ENCODE data around the gene RWDD2A.

Gene RWDD2A

DNA sequence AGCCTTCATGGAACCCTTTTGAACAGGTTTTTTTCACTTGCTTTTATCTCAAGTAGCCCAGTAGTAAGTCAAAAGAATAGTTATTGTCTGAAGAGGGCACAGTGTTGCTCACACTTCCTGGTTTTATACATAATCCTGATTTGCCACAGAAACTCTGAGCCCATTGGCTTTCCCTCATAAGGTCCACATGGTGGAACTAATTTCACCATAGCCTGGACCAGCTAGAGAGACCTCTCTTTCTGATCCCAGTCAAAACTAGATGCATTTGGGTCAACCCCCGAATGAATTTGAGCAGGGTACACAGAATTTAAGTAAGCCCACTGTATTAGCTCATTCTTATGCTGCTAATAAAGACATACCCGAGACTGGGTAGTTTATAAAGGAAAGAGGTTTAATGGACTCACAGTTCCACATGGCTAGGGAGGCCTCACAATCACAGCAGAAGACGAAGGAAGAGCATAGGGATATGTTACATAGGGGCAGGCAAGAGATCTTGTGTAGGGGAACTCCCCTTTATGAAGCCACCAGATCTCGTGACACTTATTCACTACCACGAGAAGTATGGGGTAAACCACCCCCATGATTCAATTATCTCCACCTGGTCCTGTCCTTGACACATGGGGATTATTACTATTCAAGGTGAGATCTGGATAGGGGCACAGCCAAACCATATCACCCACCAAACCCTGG lies 6.2 kb downstream of the RWDD2A start:
- no peak for DNase-seq

DNA sequence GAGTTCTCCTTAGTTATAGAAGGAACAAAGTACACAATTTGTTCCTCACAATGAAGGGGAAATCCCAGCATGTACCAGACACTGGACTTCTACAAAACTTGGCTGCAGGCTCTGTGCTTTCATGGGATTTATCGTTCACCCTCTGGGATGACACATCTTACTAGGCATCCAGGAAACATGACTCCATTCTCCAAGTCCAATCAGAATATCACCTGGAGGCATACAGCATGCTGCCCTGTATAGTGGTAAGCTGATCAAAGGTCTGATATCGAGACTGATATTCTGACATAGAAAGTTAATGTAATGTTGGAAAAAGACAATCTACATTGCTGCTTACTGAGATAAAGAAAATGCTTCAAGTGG lies 6.7 kb downstream of the RWDD2A start:
- DNase-seq: no peak

DNA sequence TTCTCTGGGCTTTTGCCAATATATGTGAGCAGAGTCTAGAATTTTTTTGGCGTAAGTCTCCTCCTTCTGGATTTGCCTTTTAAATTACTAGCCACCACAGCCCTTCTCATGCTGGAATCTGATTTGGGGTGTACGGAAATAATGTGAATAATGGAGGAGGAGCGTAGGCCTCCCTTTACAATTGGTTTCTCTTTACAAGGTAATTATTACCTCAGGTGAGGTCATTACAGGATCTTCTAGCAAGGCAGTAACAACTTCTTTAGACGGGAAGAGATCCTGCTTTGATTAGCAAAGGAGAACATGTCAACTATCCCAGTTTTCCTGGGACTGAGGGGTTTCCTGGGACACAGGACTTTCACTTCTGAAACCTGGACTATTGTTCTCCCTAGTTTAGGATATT lies 8.9 kb downstream of the RWDD2A start:
- DNase-seq: no peak

DNA sequence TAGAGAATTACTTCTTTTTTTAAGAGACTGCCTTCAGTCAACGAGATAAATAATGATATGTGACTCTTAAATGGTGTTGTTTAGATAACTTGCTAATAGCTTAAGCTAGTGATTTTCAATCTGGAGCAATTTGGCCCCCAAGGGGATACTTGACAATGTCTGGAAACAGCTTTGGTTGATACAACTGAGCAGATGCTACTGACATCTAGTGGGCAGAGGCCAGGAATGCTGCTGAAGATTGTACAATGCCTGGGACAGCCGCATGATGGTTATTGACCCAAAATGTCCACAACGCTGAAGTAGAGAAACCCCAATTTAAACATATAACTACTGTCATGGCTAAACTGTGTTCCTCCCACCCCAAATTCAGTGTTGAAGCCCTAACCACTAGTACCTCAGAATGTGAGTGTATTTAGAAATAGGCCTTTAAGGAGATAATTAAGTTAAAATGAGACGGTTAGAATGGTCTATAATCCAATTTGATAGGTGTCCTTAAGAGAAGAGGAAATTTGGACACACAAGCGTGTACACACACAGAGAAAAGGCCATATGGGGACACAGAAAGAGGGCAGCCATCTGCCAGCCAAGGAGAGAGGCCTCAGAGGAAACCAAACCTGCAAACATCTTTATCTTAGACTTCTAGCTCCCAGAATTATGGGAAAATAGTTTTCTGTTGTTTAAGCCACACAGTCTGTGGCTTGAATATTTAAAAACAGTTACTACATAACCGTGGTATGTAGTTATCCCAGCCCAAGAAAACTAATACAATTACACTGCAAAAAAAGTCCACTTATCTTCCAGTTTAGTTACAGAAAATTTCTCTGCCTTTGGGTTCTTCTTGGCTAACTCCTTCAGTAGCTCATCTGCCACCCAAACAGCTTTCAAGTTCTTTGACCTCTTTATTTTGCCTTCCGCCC lies 22.2 kb downstream of the RWDD2A start:
- peak; percentile 76 for DNase-seq

DNA sequence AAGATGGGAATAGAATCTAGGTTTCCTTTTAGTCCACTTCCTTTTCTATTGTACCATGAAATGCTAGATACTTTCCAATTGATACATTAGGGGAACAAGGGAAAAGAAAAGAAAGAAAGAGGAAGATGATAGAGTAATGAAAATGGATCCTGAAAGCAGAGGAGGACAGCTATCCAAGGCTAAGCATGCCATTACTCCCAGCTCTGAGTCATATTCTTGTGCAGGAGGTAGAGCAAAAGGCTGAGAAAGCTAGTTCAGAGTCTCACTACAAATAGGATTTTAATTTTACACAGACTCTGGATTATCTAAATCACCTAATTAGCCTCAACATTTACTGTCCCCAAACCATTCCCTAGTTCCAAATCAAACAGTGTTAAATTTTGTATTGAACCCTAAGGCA lies 23.6 kb downstream of the RWDD2A start:
- no peak for DNase-seq

DNA sequence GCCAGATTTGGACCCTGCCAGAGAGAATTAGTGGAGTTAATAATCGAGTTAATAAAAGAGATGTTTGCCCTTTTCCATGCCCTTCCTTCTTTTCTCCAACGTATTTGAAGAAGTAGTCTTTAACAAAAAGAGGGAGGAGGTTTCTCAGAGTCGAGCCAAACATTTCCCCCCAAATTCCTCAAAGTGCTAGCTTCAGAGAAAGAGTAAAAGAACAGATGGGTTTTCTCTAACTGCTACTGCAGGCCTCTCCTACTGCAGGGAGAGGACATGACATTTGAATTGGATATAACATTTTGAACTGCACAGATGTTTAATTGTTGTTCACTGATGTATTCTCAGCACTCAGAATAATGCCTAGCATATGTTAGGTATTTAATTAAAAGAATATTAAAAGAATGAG lies 25.5 kb downstream of the RWDD2A start:
- no peak for DNase-seq

DNA sequence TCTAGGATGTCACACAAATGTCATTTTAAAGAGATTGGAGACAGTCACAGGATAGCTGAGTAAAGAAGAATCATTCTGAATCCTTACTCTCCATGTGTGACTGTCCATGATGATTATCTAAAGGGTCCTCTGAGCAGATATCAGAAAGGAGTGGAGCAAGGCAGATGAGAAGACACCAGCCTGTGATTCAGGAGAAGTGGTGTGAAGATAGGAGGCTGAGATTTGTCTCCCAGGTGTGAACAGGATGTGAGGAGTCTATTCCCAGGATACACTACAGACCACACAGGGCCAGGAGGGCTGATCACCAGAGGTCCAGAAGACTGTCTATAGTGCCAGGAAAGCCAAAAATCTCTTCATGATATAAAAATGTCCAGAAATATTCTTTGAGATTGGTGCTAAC lies 27.0 kb downstream of the RWDD2A start:
- DNase-seq: no peak

DNA sequence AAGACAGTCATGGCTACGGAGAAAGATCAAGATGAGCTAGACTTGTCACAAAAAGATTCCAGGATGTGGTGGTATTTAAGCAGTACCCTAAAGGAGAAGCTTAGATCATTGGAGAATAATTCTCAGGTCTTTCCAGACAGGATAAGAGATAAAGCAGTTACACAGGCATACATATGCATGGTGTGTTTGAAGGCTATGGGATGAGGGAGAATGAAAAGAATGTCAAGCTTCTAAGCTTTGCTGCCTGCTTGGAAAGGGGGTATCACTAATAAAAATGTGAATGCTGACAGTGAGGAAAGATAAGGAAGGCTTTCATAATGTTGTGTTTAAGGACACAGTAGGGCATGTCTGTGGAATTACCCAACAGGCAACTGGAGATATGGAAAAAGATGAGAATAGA lies 28.1 kb downstream of the RWDD2A start:
- no peak for DNase-seq

DNA sequence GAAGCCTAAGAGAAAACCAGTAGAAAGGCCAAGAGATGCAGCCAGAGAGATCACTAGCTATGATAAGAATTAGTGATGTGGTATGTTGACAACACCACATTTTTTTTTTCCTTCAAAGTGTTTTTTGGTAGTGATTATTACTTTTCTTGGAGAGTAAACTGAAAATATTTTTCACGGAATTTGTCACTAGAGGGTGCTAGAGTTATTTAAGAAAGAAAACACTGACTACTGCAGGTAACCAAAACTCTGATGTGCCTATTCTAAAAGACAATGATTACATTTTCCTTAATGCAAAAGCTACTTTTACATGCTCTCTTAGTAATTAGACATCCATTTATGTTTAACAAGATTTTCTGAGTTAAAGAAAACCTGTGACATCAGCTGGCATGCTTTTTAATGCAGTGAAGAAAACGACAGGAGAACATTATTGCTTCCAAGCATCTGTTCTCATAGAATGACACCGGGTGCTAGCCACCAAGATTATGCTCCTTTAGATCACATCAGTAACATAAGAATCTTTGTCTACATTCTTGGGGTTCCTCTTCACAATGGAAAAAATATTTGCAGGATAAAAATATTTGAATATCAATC lies 28.8 kb downstream of the RWDD2A start:
- DNase-seq: no peak

DNA sequence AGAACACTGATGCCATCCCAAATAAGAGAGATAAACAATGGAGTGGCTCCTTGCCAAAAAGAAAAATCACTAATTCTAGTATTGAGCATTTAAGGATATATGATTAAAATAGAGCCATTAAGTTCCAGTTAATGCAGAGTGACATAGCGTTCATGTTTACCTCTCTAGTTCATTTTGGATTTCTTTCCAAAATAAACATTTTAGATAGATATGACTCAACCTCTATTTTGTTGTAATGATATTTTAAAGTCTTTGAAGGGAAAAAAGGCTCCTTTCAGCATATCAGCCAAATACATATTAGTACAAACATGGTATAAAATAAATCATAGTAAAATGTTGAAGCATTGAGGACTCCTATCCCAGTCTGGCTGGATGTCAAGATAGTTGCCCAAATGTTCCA lies 33.4 kb downstream of the RWDD2A start:
- no peak for DNase-seq

DNA sequence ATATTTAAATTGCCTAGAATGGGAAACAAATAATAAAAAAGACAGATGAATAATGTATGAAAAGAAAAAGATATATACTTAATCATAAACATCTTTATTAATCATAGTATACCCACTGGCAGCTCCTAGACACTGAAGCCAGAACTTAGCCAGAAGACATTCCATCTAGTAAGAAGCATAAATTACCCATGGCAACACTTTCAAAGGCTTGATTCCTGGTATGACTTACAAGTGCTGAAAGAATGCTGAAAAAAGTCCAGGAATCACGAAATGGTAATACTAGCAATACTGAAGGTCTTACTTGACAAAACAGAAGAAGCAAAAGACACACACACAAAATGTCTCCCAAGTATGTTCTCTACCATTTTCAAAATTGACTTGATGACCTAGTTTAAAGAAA lies 38.0 kb downstream of the RWDD2A start:
- no peak for DNase-seq

DNA sequence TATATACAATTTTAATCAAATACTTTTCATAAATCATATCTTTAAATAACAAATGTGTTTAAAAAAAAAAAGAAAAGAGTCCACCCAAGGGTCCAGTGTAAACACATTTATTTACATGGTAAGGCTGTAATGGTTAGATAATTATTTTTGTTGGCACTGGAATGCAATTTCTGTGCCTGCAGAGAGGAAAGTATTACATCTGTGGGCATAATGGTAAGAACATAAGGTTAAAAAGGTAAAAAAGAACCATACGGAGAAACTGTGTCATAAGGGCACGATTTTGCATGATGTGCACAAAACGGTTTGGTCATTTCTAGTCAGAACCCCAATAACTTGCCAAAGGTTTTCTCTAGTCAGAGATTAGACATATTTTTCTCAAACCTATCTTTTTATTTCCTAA lies 54.3 kb downstream of the RWDD2A start:
- no peak for DNase-seq

Data from right hindlimb (tissue), 1 donor.